Smooth muscle cell (in vitro differentiated cells): Measurements from ENCODE around the gene COMMD4. TPM values are rescaled to one million over a fixed set of nuclear protein-coding genes. Genes with fewer than 3 reads are reported as not detected.

ENCODE experiments used
- DNase-seq: peaks from one replicate; lab custom pipeline; 2025; ENCODE audit not compliant: unreplicated experiment; lab: John Stamatoyannopoulos, UW
- H2AFZ ChIP-seq: fragments of 200-600 bp; sonication (generic); 2 replicates; pipeline ENCODE4 v1.6.0; 2016; ENCODE audit warnings: antibody characterized with exemption, low read depth, mild to moderate bottlenecking
- H3F3A ChIP-seq: fragments of 200-600 bp; sonication (generic); 2 replicates; pipeline ENCODE4 v1.6.0; 2017; ENCODE audit warnings: antibody characterized with exemption, low read depth
- H3K27ac ChIP-seq: fragments of 200-600 bp; sonication (generic); 2 replicates; pipeline ENCODE4 v1.5.1; 2016; ENCODE audit warnings: low read depth, mild to moderate bottlenecking
- H3K27me3 ChIP-seq: fragments of 200-600 bp; sonication (generic); 2 replicates; pipeline ENCODE4 v1.6.1; 2016; ENCODE audit warnings: low read depth, mild to moderate bottlenecking
- H3K36me3 ChIP-seq: fragments of 200-600 bp; sonication (generic); 2 replicates; pipeline ENCODE4 v1.5.1; 2016; ENCODE audit warnings: low read depth
- H3K4me1 ChIP-seq: fragments of 200-600 bp; sonication (generic); 2 replicates; pipeline ENCODE4 v1.5.1; 2016; ENCODE audit warnings: low read depth
- H3K4me2 ChIP-seq: fragments of 200-600 bp; sonication (generic); 2 replicates; pipeline ENCODE4 v1.6.0; 2016; ENCODE audit warnings: mild to moderate bottlenecking
- H3K4me3 ChIP-seq: fragments of 200-600 bp; sonication (generic); 2 replicates; pipeline ENCODE4 v1.5.1; 2016; ENCODE audit warnings: mild to moderate bottlenecking
- H3K79me2 ChIP-seq: fragments of 200-600 bp; sonication (generic); 2 replicates; pipeline ENCODE4 v1.6.0; 2016; ENCODE audit warnings: low read depth, mild to moderate bottlenecking
- H3K9ac ChIP-seq: fragments of 200-600 bp; sonication (generic); 2 replicates; pipeline ENCODE4 v1.6.0; 2016; ENCODE audit warnings: low read depth
- H3K9me3 ChIP-seq: fragments of 200-600 bp; sonication (generic); replicated peaks from 2 replicates; pipeline ENCODE4 v1.5.1; 2016; ENCODE audit warnings: low read depth
- H4K20me1 ChIP-seq: fragments of 200-600 bp; sonication (generic); 2 replicates; pipeline ENCODE4 v1.6.0; 2016; ENCODE audit warnings: low read depth
- CTCF ChIP-seq: fragments of 200-600 bp; sonication (generic); IDR thresholded peaks from 2 replicates; pipeline ENCODE4 v1.5.1; 2017; ENCODE audit warnings: borderline replicate concordance, mild to moderate bottlenecking, antibody characterized with exemption; ENCODE audit not compliant: insufficient read depth, poor library complexity, severe bottlenecking
- WGBS: methylation state at CpG from one replicate; pipeline ENCODE4 v1.1.7; 2016; ENCODE audit warnings: low lambda C conversion rate; 5-methylcytosine and 5-hydroxymethylcytosine counted together
- polyA plus RNA-seq: library from polyadenylated mRNA; unstranded; fragments of >200 nt; fragmentation: Nextera tagmentation; extraction: Ambion mirVana; gene quantifications from 2 replicates; pipeline ENCODE4 v1.2.1, GENCODE V29; 2016
- total RNA-seq: library from RNA; depleted of rRNA; stranded (reverse); fragments of >200 nt; gene quantifications from 2 replicates; pipeline ENCODE4 v1.2.3, GENCODE V29; 2014

Gene COMMD4
- total and polyA plus RNA-seq, 2 experiments from 2014 or later = 48.9 to 67.1 TPM

- H3K4me1 ChIP-seq = no peaks in the 10 kb centered on the region
- H3K36me3 ChIP-seq = no peaks in the 10 kb centered on the region
- no peaks in the 10 kb centered on the region for H4K20me1 ChIP-seq
- 93% methylated on average over 6 of the region's 6 CpGs for WGBS
- no peak for DNase-seq
- no peak overlapping the region for H3K4me2 ChIP-seq
- H3K79me2 ChIP-seq = no peaks in the 10 kb centered on the region
- no peak overlapping the region for H3K27ac ChIP-seq
- no peaks in the 10 kb centered on the region for H3F3A ChIP-seq
- H3K9ac ChIP-seq = no peak overlapping the region
- H3K4me3 ChIP-seq = no peak overlapping the region
- H3K27me3 ChIP-seq = peaks cover 7% of the 10 kb centered on the region
- no peak overlapping the region for H2AFZ ChIP-seq
- no peaks in the 10 kb centered on the region for H3K9me3 ChIP-seq
- TF ChIP-seq CTCF = no peak
Measured at GRCh38 chr15:75321711-75322110, 14.2 kb upstream of the COMMD4 start.

DNA sequence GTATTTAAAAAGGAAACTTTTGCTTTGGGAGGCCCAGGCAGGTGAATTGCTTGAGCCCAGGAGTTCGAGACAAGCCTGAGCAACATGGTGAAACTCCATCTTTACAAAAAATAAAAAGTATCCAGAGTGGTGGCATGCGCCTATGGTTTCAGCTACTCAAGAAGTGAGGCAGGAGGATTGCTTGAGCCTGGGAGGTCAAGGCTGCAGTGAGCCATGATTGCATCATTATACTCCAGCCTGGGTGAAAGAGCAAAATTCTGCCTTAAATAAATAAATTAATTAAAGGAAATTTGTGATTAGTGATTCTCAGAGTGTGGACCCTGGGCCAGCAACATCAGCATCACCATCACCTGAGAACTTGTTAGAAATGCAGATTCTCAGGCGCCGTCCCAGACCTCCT lies 9.9 kb upstream of the COMMD4 start:
- Histone ChIP-seq H4K20me1 (no peaks in the 10 kb centered on the region), H3K79me2 (no peaks in the 10 kb centered on the region), H3K27ac (no peak overlapping the region), H2AFZ (no peak overlapping the region), H3K4me1 (no peaks in the 10 kb centered on the region), H3K4me3 (no peak overlapping the region), H3K36me3 (no peaks in the 10 kb centered on the region), H3K27me3 (peaks cover 7% of the 10 kb centered on the region), H3K9me3 (no peaks in the 10 kb centered on the region), H3K4me2 (no peak overlapping the region), H3F3A (no peaks in the 10 kb centered on the region), H3K9ac (no peak overlapping the region)
- TF ChIP-seq CTCF = no peak
- WGBS = 91% methylated on average over 4 of the region's 4 CpGs
- no peak for DNase-seq

DNA sequence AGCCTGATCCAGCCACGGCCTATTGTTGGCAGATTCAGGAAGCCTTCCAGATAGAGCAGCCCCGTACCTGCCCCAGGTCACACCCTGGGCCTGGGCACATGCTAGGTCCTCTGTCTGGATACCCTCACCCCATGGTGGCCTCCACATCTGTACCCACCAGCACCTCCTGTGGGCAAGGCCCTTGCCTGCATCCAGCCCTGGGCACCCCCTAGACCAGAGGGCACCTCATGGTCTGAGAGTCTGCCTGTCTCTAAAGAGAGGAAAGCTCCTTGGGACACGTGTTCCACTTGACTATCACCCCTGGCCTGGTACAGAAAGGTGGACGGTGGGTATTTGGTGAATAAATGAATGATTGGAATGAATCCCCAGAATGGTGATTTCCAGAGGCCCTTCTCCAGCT lies 8.9 kb upstream of the COMMD4 start:
- no peak overlapping the region for H2AFZ ChIP-seq
- H3K27ac ChIP-seq = no peak overlapping the region
- no peak overlapping the region for H3K4me3 ChIP-seq
- H3K4me2 ChIP-seq = no peak overlapping the region
- H3F3A ChIP-seq = no peaks in the 10 kb centered on the region
- H3K79me2 ChIP-seq = no peaks in the 10 kb centered on the region
- H3K27me3 ChIP-seq = peaks cover 4% of the 10 kb centered on the region
- 84% methylated on average over 4 of the region's 4 CpGs for WGBS
- no peak overlapping the region for H3K9ac ChIP-seq
- no peak for DNase-seq
- no peaks in the 10 kb centered on the region for H4K20me1 ChIP-seq
- TF ChIP-seq CTCF = no peak
- no peaks in the 10 kb centered on the region for H3K4me1 ChIP-seq
- no peaks in the 10 kb centered on the region for H3K36me3 ChIP-seq
- no peaks in the 10 kb centered on the region for H3K9me3 ChIP-seq

DNA sequence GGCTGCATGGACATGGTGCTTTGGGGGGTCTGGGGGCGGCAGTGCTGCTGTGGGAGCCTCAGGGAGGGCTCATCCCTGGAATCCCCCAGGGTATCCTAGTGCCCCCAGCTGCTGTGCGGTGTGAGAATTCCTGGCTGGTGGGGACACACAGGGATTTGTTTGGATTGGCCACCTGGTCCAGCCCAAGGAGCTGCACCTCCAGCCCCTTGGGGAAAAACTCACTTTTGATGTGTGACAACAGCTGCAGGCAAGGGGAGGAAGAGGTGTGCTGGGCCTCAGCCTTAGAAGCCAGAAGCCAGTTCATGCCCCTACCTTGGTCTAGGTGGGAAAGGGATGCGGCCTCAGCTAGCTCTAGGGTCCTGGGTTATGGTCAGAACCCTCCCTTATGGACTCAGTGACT lies 8.4 kb upstream of the COMMD4 start:
- H3K36me3 ChIP-seq = no peaks in the 10 kb centered on the region
- H3K27ac ChIP-seq = no peak overlapping the region
- no peak for TF ChIP-seq CTCF
- no peaks in the 10 kb centered on the region for H3K9me3 ChIP-seq
- H3K4me1 ChIP-seq = no peaks in the 10 kb centered on the region
- H3K4me3 ChIP-seq = no peak overlapping the region
- no peaks in the 10 kb centered on the region for H3F3A ChIP-seq
- no peak overlapping the region for H3K9ac ChIP-seq
- DNase-seq = no peak
- no peaks in the 10 kb centered on the region for H3K27me3 ChIP-seq
- WGBS = 84% methylated on average over 3 of the region's 3 CpGs
- no peaks in the 10 kb centered on the region for H4K20me1 ChIP-seq
- no peak overlapping the region for H3K4me2 ChIP-seq
- no peaks in the 10 kb centered on the region for H3K79me2 ChIP-seq
- H2AFZ ChIP-seq = no peak overlapping the region
